Caco-2 (cell line): ENCODE data around the gene SPTB. TPM values are rescaled to one million over a fixed set of nuclear protein-coding genes. Genes with fewer than 3 reads are reported as not detected.
A peak's percentile ranks its signal among the peaks of the same experiment; 100 is the strongest.

Experiments
- BruUV-seq: library from RNA; stranded (reverse); fragments of 400-500 nt; replicated peaks from 2 replicates; lab custom pipeline; 2021; lab: Mats Ljungman, UMichigan
- CTCF ChIA-PET: fragments of 300-600 bp; sonication (Branson Sonifier 250); formaldehyde crosslinking; loops from one replicate; lab custom pipeline; 2022; ENCODE audit warnings: antibody characterized with exemption; lab: Charles Lee
- POLR2A ChIA-PET: fragments of 300-600 bp; sonication (Branson Sonifier 250); formaldehyde crosslinking; loops from one replicate; lab custom pipeline; 2022; ENCODE audit warnings: antibody characterized with exemption; lab: Charles Lee
- DNase-seq, 2 experiments: peaks; one replicate each; pipeline versions ENCODE4 v3.0.0 to v3.0.0-alpha.2; 2020 to 2022
- H3K27me3 ChIP-seq: replicated peaks from 2 replicates; pipeline ENCODE4 v1.6.0; 2011; ENCODE audit warnings: low read length; ENCODE audit not compliant: control insufficient read depth, insufficient read depth
- H3K36me3 ChIP-seq: 2 replicates; pipeline ENCODE4 v1.5.1; 2011; ENCODE audit warnings: low read length; ENCODE audit not compliant: control insufficient read depth, insufficient read depth
- H3K4me1 ChIP-seq: fragments of 250-450 bp; sonication (Bioruptor Pico); 2 replicates; pipeline ENCODE4 v1.5.1; 2020; ENCODE audit warnings: mild to moderate bottlenecking
- H3K4me3 ChIP-seq: 2 replicates; pipeline ENCODE4 v1.5.1; 2011; ENCODE audit warnings: low read depth, mild to moderate bottlenecking, control low read depth, low read length
- H3K9me3 ChIP-seq: fragments of 250-450 bp; sonication (Bioruptor Pico); 2 replicates; pipeline ENCODE4 v1.5.1; 2020; ENCODE audit warnings: mild to moderate bottlenecking, moderate library complexity
- H3K27ac Mint-ChIP-seq: one replicate; pipeline ENCODE4 v1.8.0; 2022; ENCODE audit warnings: mixed read lengths; ENCODE audit not compliant: unreplicated experiment
- H3K27me3 Mint-ChIP-seq: one replicate; pipeline ENCODE4 v1.8.0; 2022; ENCODE audit warnings: mixed read lengths; ENCODE audit not compliant: insufficient read depth, unreplicated experiment
- H3K36me3 Mint-ChIP-seq: one replicate; pipeline ENCODE4 v1.8.0; 2022; ENCODE audit warnings: mild to moderate bottlenecking, mixed read lengths; ENCODE audit not compliant: insufficient read depth, unreplicated experiment
- H3K4me1 Mint-ChIP-seq: one replicate; pipeline ENCODE4 v1.8.0; 2022; ENCODE audit warnings: low read depth, mixed read lengths; ENCODE audit not compliant: unreplicated experiment
- H3K4me3 Mint-ChIP-seq: one replicate; pipeline ENCODE4 v1.8.0; 2022; ENCODE audit warnings: mild to moderate bottlenecking, moderate library complexity, mixed read lengths; ENCODE audit not compliant: unreplicated experiment
- H3K9me3 Mint-ChIP-seq: one replicate; pipeline ENCODE4 v1.8.0; 2022; ENCODE audit warnings: mixed read lengths; ENCODE audit not compliant: unreplicated experiment
- intact Hi-C: fragments of 100-400 bp; cut with micrococcal nuclease; formaldehyde crosslinking; loops from one replicate; pipeline ENCODE4 v1.10.0; 2022; ENCODE audit not compliant: unreplicated experiment
- total RNA-seq: library from RNA; stranded (reverse); gene quantifications from 2 replicates; pipeline ENCODE4 v1.2.3, GENCODE V29; 2022
- TF ChIP-seq, protein P1 (sequence below), 2 experiments: fragments of 200-600 bp in 1 of 2; IDR thresholded peaks; 1 replicate in 1 of 2; 2 replicates in 1 of 2; pipeline versions ENCODE4 v1.5.1 to v1.8.0; 2011 to 2022; ENCODE audit warnings: antibody characterized with exemption in 1 of 2, control low read depth in 1 of 2, inconsistent platforms in 1 of 2, low read depth in 1 of 2, low read length in 1 of 2, mild to moderate bottlenecking in 1 of 2, moderate library complexity in 1 of 2; ENCODE audit not compliant: insufficient read depth in 1 of 2, severe bottlenecking in 1 of 2, unreplicated experiment in 1 of 2

Gene SPTB
- total RNA-seq, 1 experiment from 2014 or later = 1.7 TPM

DNA sequence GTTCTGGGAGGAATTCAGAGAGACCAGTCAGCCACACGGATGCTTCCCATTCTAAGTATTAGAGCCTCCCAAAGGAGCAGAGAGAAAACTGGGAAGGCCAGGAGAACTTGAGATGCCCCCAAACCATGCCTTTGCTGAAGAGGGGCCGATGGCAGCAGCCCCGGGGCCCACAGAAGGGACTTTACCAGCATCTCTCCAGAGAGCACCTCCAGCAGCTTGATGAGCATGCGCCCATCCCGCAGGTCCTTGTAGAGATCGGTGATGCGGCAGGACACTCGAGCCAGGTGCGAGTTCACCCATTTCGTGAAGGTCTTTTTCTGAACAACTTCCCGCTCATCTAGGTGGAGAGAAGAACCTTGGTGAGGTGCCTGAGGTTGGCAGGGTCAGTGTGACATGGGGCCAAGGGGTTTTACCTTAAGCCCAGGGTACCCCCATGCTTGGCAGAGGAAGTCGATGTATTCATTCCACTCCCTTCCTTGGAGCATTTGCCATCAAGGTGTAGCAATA is 74.9 kb downstream of the SPTB start:
- TF ChIP-seq, protein P1, sequence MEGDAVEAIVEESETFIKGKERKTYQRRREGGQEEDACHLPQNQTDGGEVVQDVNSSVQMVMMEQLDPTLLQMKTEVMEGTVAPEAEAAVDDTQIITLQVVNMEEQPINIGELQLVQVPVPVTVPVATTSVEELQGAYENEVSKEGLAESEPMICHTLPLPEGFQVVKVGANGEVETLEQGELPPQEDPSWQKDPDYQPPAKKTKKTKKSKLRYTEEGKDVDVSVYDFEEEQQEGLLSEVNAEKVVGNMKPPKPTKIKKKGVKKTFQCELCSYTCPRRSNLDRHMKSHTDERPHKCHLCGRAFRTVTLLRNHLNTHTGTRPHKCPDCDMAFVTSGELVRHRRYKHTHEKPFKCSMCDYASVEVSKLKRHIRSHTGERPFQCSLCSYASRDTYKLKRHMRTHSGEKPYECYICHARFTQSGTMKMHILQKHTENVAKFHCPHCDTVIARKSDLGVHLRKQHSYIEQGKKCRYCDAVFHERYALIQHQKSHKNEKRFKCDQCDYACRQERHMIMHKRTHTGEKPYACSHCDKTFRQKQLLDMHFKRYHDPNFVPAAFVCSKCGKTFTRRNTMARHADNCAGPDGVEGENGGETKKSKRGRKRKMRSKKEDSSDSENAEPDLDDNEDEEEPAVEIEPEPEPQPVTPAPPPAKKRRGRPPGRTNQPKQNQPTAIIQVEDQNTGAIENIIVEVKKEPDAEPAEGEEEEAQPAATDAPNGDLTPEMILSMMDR (IDR thresholded peaks at IDR 0.05; ENCODE audit: insufficient read depth in 1 of 2, low read depth in 1 of 2, low read length in 1 of 2, severe bottlenecking in 1 of 2, unreplicated experiment in 1 of 2) = no peak
- Mint-ChIP-seq H3K9me3 (no peaks in the 10 kb centered on the region), H3K4me1 (peaks cover 7% of the 10 kb centered on the region), H3K36me3 (no peaks in the 10 kb centered on the region), H3K27me3 (no peaks in the 10 kb centered on the region), H3K27ac (no peak overlapping the region), H3K4me3 (no peak overlapping the region)
- BruUV-seq = no TSS peak
- intact Hi-C loops = loop anchor here (5.0 kb wide), 1 partner anchor 87 kb away; no protein-coding TSS in a partner anchor
- CTCF ChIA-PET = no interaction called here
- H3K9me3 ChIP-seq = no peaks in the 10 kb centered on the region
- POLR2A ChIA-PET = no interaction called here
- no peak for DNase-seq
- H3K36me3 ChIP-seq = no peaks in the 10 kb centered on the region
- H3K27me3 ChIP-seq = no peaks in the 10 kb centered on the region
- no peak overlapping the region for H3K4me3 ChIP-seq
- H3K4me1 ChIP-seq = no peaks in the 10 kb centered on the region

GRCh38 chr14:64801800-64802199 is 77.9 kb downstream of the SPTB start:
- TF ChIP-seq, protein P1 (IDR thresholded peaks at IDR 0.05; ENCODE audit: insufficient read depth in 1 of 2, low read depth in 1 of 2, low read length in 1 of 2, severe bottlenecking in 1 of 2, unreplicated experiment in 1 of 2) = peak; percentile 45 to 50
- DNase-seq = peak in 1 of 2 experiments; percentile 54
- Histone ChIP-seq H3K36me3 (no peaks in the 10 kb centered on the region), H3K4me1 (no peaks in the 10 kb centered on the region), H3K27me3 (no peaks in the 10 kb centered on the region), H3K9me3 (no peaks in the 10 kb centered on the region), H3K4me3 (no peak overlapping the region)
- no peaks in the 10 kb centered on the region for H3K9me3 Mint-ChIP-seq
- H3K36me3 Mint-ChIP-seq = no peaks in the 10 kb centered on the region
- H3K27me3 Mint-ChIP-seq = no peaks in the 10 kb centered on the region
- H3K4me1 Mint-ChIP-seq = peaks cover 7% of the 10 kb centered on the region
- no peak overlapping the region for H3K4me3 Mint-ChIP-seq
- no TSS peak for BruUV-seq
- ChIA-PET CTCF (interaction anchor here (0.5 to 1.8 kb wide), 5 partner anchors 9 to 90 kb away, joined by 3 to 10 read pairs (median 3); no protein-coding TSS in a partner anchor), POLR2A (no interaction called here)
- intact Hi-C loops = loop anchor here (5.0 kb wide), 1 partner anchor 91 kb away; no protein-coding TSS in a partner anchor
- H3K27ac Mint-ChIP-seq = no peak overlapping the region

- no peaks in the 10 kb centered on the region for H3K4me1 ChIP-seq
- no peaks in the 10 kb centered on the region for H3K9me3 ChIP-seq
- no peak for DNase-seq
- peaks cover 5% of the 10 kb centered on the region for H3K4me1 Mint-ChIP-seq
- no peak overlapping the region for H3K4me3 Mint-ChIP-seq
- H3K36me3 Mint-ChIP-seq = no peaks in the 10 kb centered on the region
- intact Hi-C loops = loop anchor here (5.0 kb wide), 1 partner anchor 91 kb away; no protein-coding TSS in a partner anchor
- TF ChIP-seq, protein P1 (IDR thresholded peaks at IDR 0.05; ENCODE audit: insufficient read depth in 1 of 2, low read depth in 1 of 2, low read length in 1 of 2, severe bottlenecking in 1 of 2, unreplicated experiment in 1 of 2) = no peak
- H3K27me3 ChIP-seq = no peaks in the 10 kb centered on the region
- ChIA-PET CTCF (interaction anchor here (0.5 to 1.8 kb wide), 4 partner anchors 9 to 91 kb away, joined by 3 to 10 read pairs (median 4); no protein-coding TSS in a partner anchor), POLR2A (no interaction called here)
- no peaks in the 10 kb centered on the region for H3K9me3 Mint-ChIP-seq
- no TSS peak for BruUV-seq
- no peak overlapping the region for H3K4me3 ChIP-seq
- no peaks in the 10 kb centered on the region for H3K27me3 Mint-ChIP-seq
- H3K27ac Mint-ChIP-seq = no peak overlapping the region
- no peaks in the 10 kb centered on the region for H3K36me3 ChIP-seq
These were observed 78.7 kb downstream of the SPTB start for GRCh38 chr14:64801046-64801445.
